GM19043 (cell line): ENCODE measurements around the gene MTX1.
"Not testable (repeated sequence)": the region's sequence is repeated elsewhere in the genome, so short reads cannot be mapped to it uniquely, and the experiment has no call there.

Experiments
- ATAC-seq: cut with Tn5 transposase; IDR thresholded peaks from one replicate; pipeline ENCODE4 v1.9.1; 2021; ENCODE audit warnings: low read depth; ENCODE audit not compliant: unreplicated experiment

The MTX1 gene

GRCh38 chr1:155205969-155206593 lies 2.4 kb upstream of the MTX1 start:
- no peak for ATAC-seq

- no peak for ATAC-seq
Observed at GRCh38 chr1:155206891-155207805, 1.3 kb upstream of the MTX1 start.

GRCh38 chr1:155207806-155208540 lies 522 bp upstream of the MTX1 start, which contains the start of gene THBS3:
THBS3 (minus strand) TSS chr1:155207897; CDS start chr1:155207876, 21 bp downstream.
- ATAC-seq: no peak

- no peak for ATAC-seq
Observed at GRCh38 chr1:155209312-155209721, 822 bp downstream of the MTX1 start.

GRCh38 chr1:155210314-155211104 lies 2.0 kb downstream of the MTX1 start:
- ATAC-seq: no peak

- ATAC-seq: not testable (repeated sequence)
Observed at GRCh38 chr1:155211381-155212050, 3.0 kb downstream of the MTX1 start.

- not testable (repeated sequence) for ATAC-seq
Observed at GRCh38 chr1:155212051-155212440, 3.6 kb downstream of the MTX1 start.

- ATAC-seq: not testable (repeated sequence)
Observed at GRCh38 chr1:155214702-155215101, 6.2 kb downstream of the MTX1 start.

GRCh38 chr1:155218854-155219591 lies 10.5 kb downstream of the MTX1 start:
- no peak for ATAC-seq

- no peak for ATAC-seq
Observed at GRCh38 chr1:155219592-155220031, 11.1 kb downstream of the MTX1 start.

GRCh38 chr1:155220211-155220965 lies 11.9 kb downstream of the MTX1 start:
- not testable (repeated sequence) for ATAC-seq

GRCh38 chr1:155223047-155223446 lies 14.6 kb downstream of the MTX1 start:
- ATAC-seq: no peak

- not testable (repeated sequence) for ATAC-seq
Observed at GRCh38 chr1:155225404-155225759, 16.9 kb downstream of the MTX1 start.

- no peak for ATAC-seq
Observed at GRCh38 chr1:155226188-155226909, 17.9 kb downstream of the MTX1 start.

GRCh38 chr1:155226910-155227260 lies 18.4 kb downstream of the MTX1 start:
- ATAC-seq: no peak

- peak; percentile 91 for ATAC-seq
Observed at GRCh38 chr1:155227261-155228095, 19.0 kb downstream of the MTX1 start.

GRCh38 chr1:155228096-155228427 lies 19.6 kb downstream of the MTX1 start:
- no peak for ATAC-seq
